ENCODE measurements around the gene GAL3ST2. TPM values are rescaled to one million over a fixed set of nuclear protein-coding genes. Genes with fewer than 3 reads are reported as not detected.

Gene GAL3ST2
- polyA plus RNA-seq, 1 experiment = not detected

GRCh38 chr2:241808721-241809382, 32.2 kb downstream of the GAL3ST2 start, which contains the start of gene NEU4:
Gene NEU4 (plus strand): TSS chr2:241809193. CDS start chr2:241814485, 5,292 bp downstream.
- POLR2A ChIA-PET = no interaction called here
- peaks cover 6% of the 10 kb centered on the region; the same call in 1 of the 2 replicates for H3K9me3 ChIP-seq (ENCODE audit: control insufficient read depth, insufficient read depth, low read length)
- CTCF ChIA-PET = no interaction called here

GRCh38 chr2:241809383-241810306, 33.0 kb downstream of the GAL3ST2 start:
- ChIA-PET CTCF (no interaction called here), POLR2A (interaction anchor here (0.5 kb wide), 1 partner anchor 9 kb away, joined by 8 read pairs; no protein-coding TSS in a partner anchor)
- DNase-seq (ENCODE audit: low read depth, low spot score) = no peak
- no peak for TF ChIP-seq CTCF (IDR thresholded peaks at IDR 0.05; ENCODE audit: low read depth, low read length)
- no peaks in the 10 kb centered on the region for H3K27me3 ChIP-seq (ENCODE audit: control insufficient read depth, insufficient read depth, low read length)
- no peak overlapping the region for H3K27ac ChIP-seq (ENCODE audit: low read depth, low read length)
- no peak overlapping the region for H3K4me3 ChIP-seq (ENCODE audit: low read depth, low read length)
- H3K9me3 ChIP-seq (ENCODE audit: control insufficient read depth, insufficient read depth, low read length) = peaks cover 6% of the 10 kb centered on the region; the same call in 1 of the 2 replicates

More at GRCh38 chr2:241808721-241809382, 32.2 kb downstream of the GAL3ST2 start, which contains the start of gene NEU4:
- Histone ChIP-seq H3K27ac (ENCODE audit: low read depth, low read length) (no peak within 1 kb of the TSS), H3K4me3 (ENCODE audit: low read depth, low read length) (no peak within 1 kb of the TSS), H3K27me3 (ENCODE audit: control insufficient read depth, insufficient read depth, low read length) (no peaks in the 10 kb centered on the region)
- TF ChIP-seq CTCF (IDR thresholded peaks at IDR 0.05; ENCODE audit: low read depth, low read length) = no peak
- DNase-seq (ENCODE audit: low read depth, low spot score) = no peak

GRCh38 chr2:241810307-241811200, 33.9 kb downstream of the GAL3ST2 start:
- H3K27me3 ChIP-seq (ENCODE audit: control insufficient read depth, insufficient read depth, low read length) = no peaks in the 10 kb centered on the region
- DNase-seq (ENCODE audit: low read depth, low spot score) = no peak
- peaks cover 6% of the 10 kb centered on the region; the same call in 1 of the 2 replicates for H3K9me3 ChIP-seq (ENCODE audit: control insufficient read depth, insufficient read depth, low read length)
- ChIA-PET CTCF (no interaction called here), POLR2A (no interaction called here)
- H3K4me3 ChIP-seq (ENCODE audit: low read depth, low read length) = no peak overlapping the region
- TF ChIP-seq CTCF (IDR thresholded peaks at IDR 0.05; ENCODE audit: low read depth, low read length) = no peak
- H3K27ac ChIP-seq (ENCODE audit: low read depth, low read length) = no peak overlapping the region

GRCh38 chr2:241811201-241811951, 34.8 kb downstream of the GAL3ST2 start:
- no peak for DNase-seq (ENCODE audit: low read depth, low spot score)
- Histone ChIP-seq H3K27me3 (ENCODE audit: control insufficient read depth, insufficient read depth, low read length) (no peaks in the 10 kb centered on the region), H3K27ac (ENCODE audit: low read depth, low read length) (no peak overlapping the region), H3K4me3 (ENCODE audit: low read depth, low read length) (no peak overlapping the region), H3K9me3 (ENCODE audit: control insufficient read depth, insufficient read depth, low read length) (peaks cover 6% of the 10 kb centered on the region; the same call in 1 of the 2 replicates)
- ChIA-PET POLR2A (no interaction called here), CTCF (no interaction called here)
- no peak for TF ChIP-seq CTCF (IDR thresholded peaks at IDR 0.05; ENCODE audit: low read depth, low read length)

Data from AG04450 (cell line).